SK-N-SH (cell line): ENCODE results near the gene JAZF1.

Source experiments
- CTCF ChIP-seq: fragments of 200-600 bp; sonication (generic); IDR thresholded peaks from 2 replicates; pipeline ENCODE4 v1.6.1; 2017; ENCODE audit warnings: antibody characterized with exemption, mild to moderate bottlenecking, moderate library complexity
- EZH2phosphoT487 ChIP-seq: fragments of 200-600 bp; sonication (generic); IDR thresholded peaks from 2 replicates; pipeline ENCODE4 v1.6.1; 2017; ENCODE audit warnings: low read depth, mixed run types, mild to moderate bottlenecking, antibody characterized with exemption, moderate library complexity, borderline replicate concordance
- FOXJ3 ChIP-seq: sonication (generic); formaldehyde crosslinking; IDR thresholded peaks from 2 replicates; pipeline ENCODE4 v1.5.1; 2020; ENCODE audit warnings: mild to moderate bottlenecking, missing genetic modification reagents
- MXI1 ChIP-seq: IDR thresholded peaks from 2 replicates; pipeline ENCODE4 v1.6.1; 2012; ENCODE audit warnings: mild to moderate bottlenecking, low read depth, low read length, improper control_type of control experiment
- RAD21 ChIP-seq: IDR thresholded peaks from 2 replicates; pipeline ENCODE4 v1.6.1; 2012; ENCODE audit warnings: mild to moderate bottlenecking, low read length
- REST ChIP-seq: IDR thresholded peaks from 2 replicates; pipeline ENCODE4 v1.6.1; 2012; ENCODE audit warnings: mild to moderate bottlenecking, low read depth, low read length, moderate library complexity
- TAF1 ChIP-seq: IDR thresholded peaks from 2 replicates; pipeline ENCODE4 v1.6.1; 2012; ENCODE audit warnings: low read depth, mild to moderate bottlenecking, low read length, moderate library complexity, borderline replicate concordance
- TEAD4 ChIP-seq: IDR thresholded peaks from 2 replicates; pipeline ENCODE4 v1.4.0; 2012; ENCODE audit warnings: mild to moderate bottlenecking, borderline replicate concordance; ENCODE audit not compliant: insufficient read depth
- YY1 ChIP-seq: IDR thresholded peaks from 2 replicates; pipeline ENCODE4 v1.4.0; 2012; ENCODE audit warnings: low read depth, mild to moderate bottlenecking

GRCh38 chr7:28112467-28112866, 68.1 kb downstream of the JAZF1 start:
- TF ChIP-seq RAD21, result 0 out of 2 replicates have a peak, but pooled peaks have one; percentile 14
- TF ChIP-seq TAF1, result no peak
- TF ChIP-seq CTCF, result no peak
- peak; percentile 88 for TF ChIP-seq TEAD4
- no peak; the same call in 1 of the 2 replicates for TF ChIP-seq MXI1
- no peak; the same call in 1 of the 2 replicates for TF ChIP-seq EZH2phosphoT487
- TF ChIP-seq FOXJ3, result peak; percentile 83
- no peak for TF ChIP-seq YY1
- TF ChIP-seq REST, result no peak
